Measurements from ENCODE around the gene GADD45GIP1.

Gene GADD45GIP1

GRCh38 chr19:12907166-12907565 lies 49.9 kb downstream of the GADD45GIP1 start:
- DNase-seq (ENCODE audit: low read depth) = no peak
